Right lobe of liver (tissue), 4 donors: ENCODE results near the gene CALD1.

ENCODE experiments used
- CTCF ChIP-seq, 4 donors: fragments of 200-600 bp in 3 of 4; fragments of 450-650 bp in 1 of 4; IDR thresholded peaks; one replicate each; pipeline versions ENCODE4 v1.5.1 to v1.8.0; 2016 to 2022; ENCODE audit warnings: antibody characterized with exemption in 4 of 4, mild to moderate bottlenecking in 2 of 4
- POLR2A ChIP-seq: fragments of 450-650 bp; IDR thresholded peaks from one replicate; pipeline ENCODE4 v1.6.1; 2017; ENCODE audit warnings: antibody characterized with exemption, mild to moderate bottlenecking
- donor health status: DM: no; HTN: no; CAD: no.
- donor health status: DM: no; HTN: no; CAD: no.
- donor health status: DM: no; HTN: yes; CAD: no.

GRCh38 chr7:134744569-134744968, 34.9 kb upstream of the CALD1 start:
- TF ChIP-seq POLR2A (no peak), CTCF (IDR thresholded peaks at IDR 0.05) (no peak)
